Stimulated activated CD8-positive, alpha-beta memory T cell treated with anti-CD3 and anti-CD28 coated beads, Interleukin-7, amount 100 ng/mL, for 48 hours (primary cell): ENCODE results near the gene CAMK2D.

ENCODE experiments used
- DNase-seq, 2 donors: peaks; one replicate each; pipeline ENCODE4 v3.0.0-alpha.2; 2020; ENCODE audit warnings: low read depth in 1 of 2; ENCODE audit errors: extremely low read depth in 1 of 2

The CAMK2D gene

GRCh38 chr4:113450295-113451080, 311.1 kb downstream of the CAMK2D start:
- DNase-seq, result no peak

DNA sequence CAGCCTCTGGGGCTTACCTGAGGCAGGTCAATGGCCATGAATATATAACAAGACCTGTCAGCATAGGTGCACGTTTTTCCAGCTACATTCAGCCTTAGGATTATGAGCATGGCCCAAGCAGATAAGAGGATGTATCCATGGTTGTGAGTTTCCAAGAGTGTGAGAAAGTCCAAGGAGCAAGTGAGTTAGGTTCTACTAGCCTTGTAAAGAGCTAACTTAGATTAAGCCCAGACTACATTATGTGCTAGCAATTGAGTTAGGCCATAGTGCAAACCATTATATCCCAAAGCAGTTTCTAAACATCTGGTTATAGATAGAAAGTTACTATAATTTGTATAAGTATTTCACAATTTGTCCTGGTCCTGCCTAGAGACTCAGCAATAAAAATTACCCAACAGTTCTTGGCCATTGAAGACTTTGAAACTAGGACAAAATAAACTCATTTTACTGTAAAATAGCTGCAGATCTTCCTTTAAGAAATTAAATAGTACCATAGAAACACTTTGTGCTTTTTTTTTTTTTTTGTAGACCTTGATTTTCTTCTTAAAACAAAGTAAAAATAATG, 312.0 kb downstream of the CAMK2D start:
- DNase-seq, result no peak

DNA sequence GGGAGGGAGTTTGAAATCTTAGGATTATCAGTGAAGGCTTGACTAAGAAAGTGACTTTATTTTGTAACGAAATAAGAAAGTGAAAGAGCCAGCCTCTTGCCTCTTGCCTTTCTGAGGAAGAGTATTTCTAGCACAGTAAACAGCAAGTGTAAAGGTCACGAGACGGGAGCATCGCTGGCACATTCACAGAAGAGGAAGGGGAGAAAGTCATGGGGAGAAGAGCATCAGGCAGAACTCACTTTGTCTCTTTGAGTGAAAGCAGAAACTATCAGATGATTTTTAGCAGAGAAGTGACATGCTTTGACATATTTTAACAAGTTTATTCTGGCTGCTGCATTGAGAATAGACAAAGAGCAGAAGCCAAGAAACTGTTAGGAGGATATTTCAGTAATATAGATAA, 313.8 kb downstream of the CAMK2D start:
- peak in 1 of 2 donors; percentile 3 for DNase-seq

- no peak for DNase-seq
Observed at GRCh38 chr4:113447061-113447460, 314.5 kb downstream of the CAMK2D start.

DNA sequence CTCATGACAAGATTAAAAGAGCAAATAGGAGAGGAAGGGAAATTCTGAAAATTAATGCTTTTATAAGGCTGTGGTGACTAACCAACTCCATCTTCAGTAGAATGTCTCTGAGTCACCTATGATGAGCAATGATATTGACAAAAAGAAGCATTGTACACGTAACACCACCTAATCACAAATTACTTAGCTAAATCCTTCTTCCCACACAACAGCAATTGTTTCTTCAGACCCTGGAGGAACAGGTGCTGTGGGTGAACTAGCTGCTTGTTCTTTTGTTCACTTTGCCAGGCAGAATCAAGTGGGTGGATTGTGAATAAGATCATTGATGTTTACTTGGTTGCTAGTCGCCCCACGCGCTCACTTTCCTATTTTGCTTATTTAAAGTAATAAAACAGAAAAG, 315.5 kb downstream of the CAMK2D start:
- DNase-seq, result no peak

DNA sequence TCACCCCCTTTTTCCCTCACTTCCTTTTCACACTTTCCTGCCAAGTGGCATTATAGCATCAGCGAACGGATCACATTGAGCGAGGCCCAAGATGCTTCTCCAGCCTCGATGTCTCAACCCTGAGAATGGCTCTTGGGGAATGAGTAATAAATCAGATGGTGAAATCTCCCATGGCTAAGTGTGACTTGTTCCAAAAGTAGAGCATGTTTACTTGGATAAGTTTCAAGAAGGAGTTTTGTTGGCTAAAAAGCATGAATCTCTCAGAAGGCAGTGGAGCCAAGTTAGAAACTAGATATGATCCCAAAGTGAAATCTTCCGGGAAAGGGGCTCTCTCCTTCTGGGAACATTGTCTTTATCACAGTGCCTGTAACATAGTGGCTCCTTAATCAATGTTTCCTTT, 316.3 kb downstream of the CAMK2D start:
- no peak for DNase-seq

DNA sequence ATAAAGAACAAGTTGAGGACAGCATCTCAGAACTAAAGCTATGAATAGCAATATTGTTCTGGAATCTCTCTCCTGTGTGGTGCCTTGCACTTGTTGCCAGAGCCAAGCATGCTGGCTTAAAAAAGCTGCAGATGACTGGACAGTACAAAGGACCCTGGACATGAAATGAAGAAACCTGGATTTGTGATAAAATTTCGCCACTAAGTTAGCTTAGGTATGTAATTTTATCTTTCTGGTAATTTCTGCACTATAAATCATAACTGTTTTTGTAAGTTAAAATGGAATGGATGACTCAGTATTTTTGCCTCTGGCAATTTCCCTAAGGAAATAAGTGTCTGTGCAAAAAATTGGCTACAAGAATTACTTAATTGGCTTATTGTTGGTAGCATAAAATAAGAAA, 317.2 kb downstream of the CAMK2D start:
- no peak for DNase-seq

DNA sequence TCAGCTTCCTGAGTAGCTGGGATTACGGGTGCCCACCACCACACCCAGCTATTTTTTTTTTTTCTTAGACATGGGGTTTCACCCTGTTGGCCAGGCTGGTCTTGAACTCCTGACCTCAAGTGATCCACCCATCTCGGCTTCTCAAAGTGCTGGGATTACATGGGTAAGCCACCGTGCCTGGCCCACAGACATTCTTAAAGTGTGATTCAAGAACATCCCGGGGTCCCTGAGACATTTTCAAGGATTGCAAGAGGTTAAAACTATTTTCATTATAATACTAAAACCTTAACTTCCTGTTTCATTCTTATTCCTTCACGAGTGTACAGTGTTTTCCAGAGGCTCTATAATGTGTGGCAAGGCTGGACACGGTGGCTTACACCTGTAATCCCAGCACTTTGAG, 318.7 kb downstream of the CAMK2D start:
- DNase-seq, result no peak

GRCh38 chr4:113440371-113440770, 321.2 kb downstream of the CAMK2D start:
- no peak for DNase-seq

GRCh38 chr4:113438596-113438995, 322.9 kb downstream of the CAMK2D start:
- no peak for DNase-seq

- no peak for DNase-seq
Observed at GRCh38 chr4:113437129-113437528, 324.4 kb downstream of the CAMK2D start.

- no peak for DNase-seq
Observed at GRCh38 chr4:113436360-113436759, 325.2 kb downstream of the CAMK2D start.

DNA sequence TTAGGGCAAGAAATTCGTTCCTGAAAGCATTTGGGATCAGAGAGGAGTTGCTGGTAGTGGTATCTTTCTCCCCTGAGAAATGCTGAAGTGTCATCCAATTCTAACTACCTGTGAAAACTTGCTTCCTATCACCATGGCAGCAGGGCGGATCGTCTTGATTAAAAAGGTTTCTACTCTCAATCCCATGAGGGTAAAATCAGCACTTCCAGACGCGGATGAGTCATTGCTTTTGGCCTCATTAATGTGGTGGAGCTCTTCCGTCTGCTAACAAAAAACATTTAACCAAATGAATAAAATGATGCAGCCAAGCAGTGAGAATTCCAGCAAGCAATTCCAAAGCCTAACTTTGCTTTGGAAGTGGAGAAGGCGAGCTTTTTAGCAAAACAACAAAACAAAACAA, 325.6 kb downstream of the CAMK2D start:
- DNase-seq, result no peak

DNA sequence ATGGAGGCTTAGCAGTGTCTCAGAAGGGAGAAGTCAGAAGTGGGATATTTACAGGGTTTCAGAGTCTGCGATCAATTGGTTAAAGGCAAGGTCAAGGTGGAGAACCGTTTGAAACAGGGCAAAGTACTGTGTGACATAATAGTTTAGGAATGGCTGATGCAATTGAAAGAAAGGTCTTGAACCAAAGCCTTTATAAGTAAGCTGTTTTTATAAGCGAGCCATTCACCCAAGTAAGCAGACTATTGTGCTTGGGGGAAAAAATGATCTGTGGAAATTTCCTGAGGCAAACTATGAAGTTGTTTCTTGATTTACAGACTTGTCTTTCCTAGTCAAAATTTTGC, 327.3 kb downstream of the CAMK2D start:
- DNase-seq, result no peak

DNA sequence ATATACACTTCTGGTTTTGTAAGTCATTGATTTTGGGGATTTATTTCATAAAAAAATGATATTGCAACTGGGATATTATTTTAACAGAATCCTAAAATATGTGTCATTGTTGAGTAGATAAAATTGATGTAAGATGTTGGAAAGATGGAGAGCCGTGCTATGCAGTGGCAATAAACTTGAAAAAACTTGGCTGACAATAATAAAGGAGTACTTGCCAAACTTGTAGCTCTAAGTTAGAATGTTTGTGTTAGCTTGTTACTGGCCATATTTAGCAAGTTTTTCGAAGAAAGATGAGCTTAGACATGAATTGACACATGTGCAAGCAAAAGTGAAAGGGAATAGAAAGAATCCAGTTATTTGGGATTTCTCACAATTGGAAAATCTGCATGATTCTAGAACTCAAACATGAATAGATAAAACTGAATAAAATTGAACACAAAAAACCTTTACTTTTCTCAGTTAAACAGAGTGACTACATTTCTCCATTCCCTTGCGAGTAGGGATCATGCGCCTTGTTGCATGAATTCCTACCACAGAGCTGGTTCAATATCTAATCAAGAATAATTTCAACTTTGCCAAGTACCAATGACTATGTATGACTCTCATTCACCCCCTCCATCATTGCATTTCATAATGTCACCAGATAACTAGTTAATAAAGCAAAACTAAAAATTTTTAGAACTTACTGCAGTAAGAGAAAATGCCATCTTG, 327.8 kb downstream of the CAMK2D start:
- DNase-seq, result no peak

DNA sequence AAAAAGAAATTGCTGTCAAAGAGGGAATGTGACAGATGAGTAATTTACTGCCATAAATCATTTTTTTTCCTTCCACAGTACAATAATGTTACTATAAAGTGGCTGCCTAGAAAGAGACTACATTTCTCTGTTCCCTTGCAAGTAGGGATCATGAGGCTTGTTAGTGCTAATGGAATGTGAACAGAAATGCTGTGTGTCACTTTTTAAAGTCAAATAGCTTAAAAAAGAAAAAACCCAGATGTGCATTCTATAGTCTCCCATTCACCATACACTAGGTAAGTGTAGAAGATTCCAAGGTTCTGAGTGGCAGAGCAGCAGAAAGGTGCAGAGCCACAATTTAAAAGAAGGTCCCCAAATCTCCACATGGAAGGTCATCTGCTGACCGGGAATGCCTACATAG, 328.4 kb downstream of the CAMK2D start:
- no peak for DNase-seq

GRCh38 chr4:113423631-113424030, 337.9 kb downstream of the CAMK2D start:
- no peak for DNase-seq

DNA sequence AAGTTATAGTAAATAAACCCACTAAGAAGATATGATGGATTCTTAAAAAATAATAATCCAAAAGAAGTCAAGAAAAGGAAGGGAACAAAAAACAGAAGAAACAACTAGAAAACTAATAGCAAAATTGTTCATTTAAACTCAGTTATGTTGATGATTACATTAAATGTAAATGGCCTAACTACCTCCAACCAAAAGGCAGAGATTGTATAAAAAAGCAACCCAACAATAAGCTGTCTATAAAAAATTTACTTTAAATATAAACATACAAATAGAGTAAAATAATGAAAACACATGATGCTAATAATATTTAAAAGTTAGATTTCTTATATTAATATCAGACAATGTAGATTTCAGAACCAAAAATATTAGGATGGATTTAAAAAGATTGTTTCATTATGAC, 340.6 kb downstream of the CAMK2D start:
- no peak for DNase-seq

GRCh38 chr4:113419631-113420030, 341.9 kb downstream of the CAMK2D start:
- DNase-seq, result no peak

GRCh38 chr4:113411496-113411938, 350.0 kb downstream of the CAMK2D start:
- DNase-seq, result no peak

DNA sequence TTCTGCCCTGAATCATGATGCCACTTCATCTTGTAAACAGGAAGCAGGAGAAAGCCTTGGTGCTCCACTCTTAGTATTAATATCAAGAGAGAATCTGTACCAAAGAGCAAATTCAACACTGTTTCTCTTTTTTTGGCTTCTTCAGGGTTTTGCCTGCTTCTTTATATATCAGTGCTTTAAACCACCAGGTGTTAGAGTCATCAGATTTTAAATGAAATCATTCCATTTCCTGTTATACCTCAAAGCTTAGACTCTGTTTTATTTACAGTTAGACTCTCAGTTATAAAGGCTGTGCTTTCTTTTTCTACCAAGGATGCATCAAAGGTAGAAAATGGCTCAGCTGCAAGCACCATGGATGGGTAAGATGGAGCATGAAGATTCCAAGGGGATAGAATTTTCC, 350.9 kb downstream of the CAMK2D start:
- DNase-seq, result no peak

DNA sequence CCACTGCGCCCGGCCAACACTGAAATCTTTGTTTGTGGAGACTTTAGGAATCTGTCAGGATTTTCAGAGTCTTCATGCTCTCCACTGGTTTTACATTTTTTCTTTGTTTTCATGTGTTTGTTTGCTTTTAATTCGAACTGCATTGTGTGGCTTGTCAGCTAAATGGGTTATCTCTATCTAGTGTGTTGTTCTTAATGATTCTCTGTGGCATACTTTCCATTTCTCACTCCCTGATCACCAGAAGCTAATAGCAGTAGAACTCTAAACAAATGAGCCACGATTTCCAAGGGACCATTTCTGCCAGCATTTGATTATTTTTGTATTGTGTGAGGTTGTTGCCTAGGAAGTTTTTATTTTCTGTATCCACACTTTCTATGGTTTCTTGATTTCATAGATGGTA, 352.4 kb downstream of the CAMK2D start:
- no peak for DNase-seq
